SK-N-MC (cell line): ENCODE measurements around the gene USP48.
"Not testable (repeated sequence)": the region's sequence is repeated elsewhere in the genome, so short reads cannot be mapped to it uniquely, and the experiment has no call there.

Source experiments
- DNase-seq: peaks from one replicate; pipeline ENCODE4 v3.0.0-alpha.2; 2011; ENCODE audit warnings: low read depth, low spot score
- H3K27ac ChIP-seq: fragments of 200-600 bp; sonication (generic); 2 replicates; pipeline ENCODE4 v1.5.1; 2016; ENCODE audit warnings: mixed run types
- H3K36me3 ChIP-seq: fragments of 200-600 bp; sonication (generic); 2 replicates; pipeline ENCODE4 v1.6.1; 2017; ENCODE audit warnings: antibody characterized with exemption, low read length, mixed read lengths; ENCODE audit not compliant: insufficient read depth
- H3K4me3 ChIP-seq: fragments of 200-600 bp; sonication (generic); 2 replicates; pipeline ENCODE4 v1.5.1; 2016
- H3K9ac ChIP-seq: fragments of 200-600 bp; sonication (generic); 2 replicates; pipeline ENCODE4 v1.8.0; 2017; ENCODE audit warnings: mixed run types, mixed read lengths; ENCODE audit not compliant: insufficient read length
- H3K9me3 ChIP-seq: fragments of 200-600 bp; sonication (generic); 2 replicates; pipeline ENCODE4 v1.6.1; 2017; ENCODE audit warnings: low read depth, mild to moderate bottlenecking, antibody characterized with exemption, low read length, moderate library complexity, mixed read lengths
- EZH2 ChIP-seq: fragments of 200-600 bp; sonication (generic); IDR thresholded peaks from one replicate; pipeline ENCODE4 v1.6.1; 2017; ENCODE audit warnings: antibody characterized with exemption
- FOXP2 ChIP-seq: optimal IDR thresholded peaks from 2 replicates; pipeline ENCODE3; 2011; ENCODE audit warnings: mild to moderate bottlenecking, moderate library complexity; ENCODE audit not compliant: insufficient read depth; ENCODE audit errors: extremely low read length, control extremely low read depth
- POLR2AphosphoS5 ChIP-seq: IDR thresholded peaks from 2 replicates; pipeline ENCODE4 v1.6.1; 2012; ENCODE audit warnings: mild to moderate bottlenecking, low read depth, low read length, borderline replicate concordance

Gene USP48

GRCh38 chr1:21634806-21635535 is 148.0 kb downstream of the USP48 start:
- no peak overlapping the region for H3K9ac ChIP-seq
- no peak for DNase-seq
- TF ChIP-seq FOXP2 (no peak), EZH2 (no peak), POLR2AphosphoS5 (no peak)
- no peak overlapping the region for H3K27ac ChIP-seq
- no peaks in the 10 kb centered on the region for H3K36me3 ChIP-seq
- no peak overlapping the region for H3K4me3 ChIP-seq
- H3K9me3 ChIP-seq = no peaks in the 10 kb centered on the region

GRCh38 chr1:21633992-21634805 is 148.8 kb downstream of the USP48 start:
- TF ChIP-seq FOXP2 = no peak
- TF ChIP-seq EZH2 = no peak
- TF ChIP-seq POLR2AphosphoS5 = no peak
- Histone ChIP-seq H3K9ac (no peak overlapping the region), H3K4me3 (no peak overlapping the region), H3K9me3 (no peaks in the 10 kb centered on the region), H3K27ac (no peak overlapping the region), H3K36me3 (no peaks in the 10 kb centered on the region)
- DNase-seq = no peak

GRCh38 chr1:21633141-21633755 is 149.7 kb downstream of the USP48 start:
- H3K27ac ChIP-seq = no peak overlapping the region
- H3K9me3 ChIP-seq = no peaks in the 10 kb centered on the region
- DNase-seq = no peak
- no peaks in the 10 kb centered on the region for H3K36me3 ChIP-seq
- no peak overlapping the region for H3K9ac ChIP-seq
- no peak for TF ChIP-seq FOXP2
- no peak for TF ChIP-seq POLR2AphosphoS5
- no peak for TF ChIP-seq EZH2
- H3K4me3 ChIP-seq = no peak overlapping the region

GRCh38 chr1:21631944-21632887 is 150.7 kb downstream of the USP48 start:
- no peak for DNase-seq
- no peaks in the 10 kb centered on the region for H3K36me3 ChIP-seq
- H3K9ac ChIP-seq = no peak overlapping the region
- H3K27ac ChIP-seq = no peak overlapping the region
- TF ChIP-seq FOXP2 (no peak), EZH2 (no peak), POLR2AphosphoS5 (no peak)
- H3K9me3 ChIP-seq = no peaks in the 10 kb centered on the region
- H3K4me3 ChIP-seq = no peak overlapping the region; the same call in 1 of the 2 replicates

GRCh38 chr1:21631590-21631943 is 151.4 kb downstream of the USP48 start:
- not testable (repeated sequence) for H3K4me3 ChIP-seq, H3K36me3 ChIP-seq, H3K9ac ChIP-seq, H3K27ac ChIP-seq, H3K9me3 ChIP-seq, DNase-seq

- DNase-seq = no peak
- Histone ChIP-seq H3K36me3 (no peaks in the 10 kb centered on the region; the same call in 1 of the 2 replicates), H3K9me3 (no peaks in the 10 kb centered on the region), H3K27ac (no peak overlapping the region), H3K4me3 (no peak overlapping the region), H3K9ac (no peak overlapping the region)
- TF ChIP-seq POLR2AphosphoS5 (no peak), EZH2 (no peak), FOXP2 (no peak)
These were observed 152.2 kb downstream of the USP48 start for GRCh38 chr1:21630571-21631343.

GRCh38 chr1:21629971-21630370 is 153.0 kb downstream of the USP48 start:
- H3K36me3 ChIP-seq = no peaks in the 10 kb centered on the region; the same call in 1 of the 2 replicates
- TF ChIP-seq FOXP2 (no peak), POLR2AphosphoS5 (no peak), EZH2 (no peak)
- no peak overlapping the region for H3K27ac ChIP-seq
- DNase-seq = no peak
- H3K4me3 ChIP-seq = no peak overlapping the region
- no peaks in the 10 kb centered on the region for H3K9me3 ChIP-seq
- no peak overlapping the region for H3K9ac ChIP-seq
